ENCODE measurements around the gene KAZN. TPM values are rescaled to one million over a fixed set of nuclear protein-coding genes. Genes with fewer than 3 reads are reported as not detected.

The KAZN gene
- total RNA-seq, 3 donors from 2014 or later, result 12.2 to 16.4 (median 16.2) TPM

GRCh38 chr1:14878124-14878523, 279.6 kb downstream of the KAZN start:
- H3K9me3 ChIP-seq, result no peaks in the 10 kb centered on the region
- H3K4me3 ChIP-seq, result no peak overlapping the region
- TF ChIP-seq POLR2AphosphoS5 (IDR thresholded peaks at IDR 0.05) (no peak), CTCF (IDR thresholded peaks at IDR 0.05) (no peak), POLR2A (IDR thresholded peaks at IDR 0.05) (no peak)
- no peaks in the 10 kb centered on the region for H3K4me1 ChIP-seq
- H3K27me3 ChIP-seq, result no peaks in the 10 kb centered on the region
- H3K36me3 ChIP-seq, result no peaks in the 10 kb centered on the region
- H3K27ac ChIP-seq, result no peak overlapping the region
- intact Hi-C loops (cut with DNase I; ENCODE audit: low total_unique reads), result no loop called here
- DNase-seq (ENCODE audit: low spot score in 2 of 2), result no peak

GRCh38 chr1:14878951-14879350, 280.5 kb downstream of the KAZN start:
- Histone ChIP-seq H3K4me1 (no peaks in the 10 kb centered on the region), H3K27ac (no peak overlapping the region), H3K9me3 (no peaks in the 10 kb centered on the region), H3K4me3 (no peak overlapping the region), H3K27me3 (no peaks in the 10 kb centered on the region), H3K36me3 (no peaks in the 10 kb centered on the region)
- intact Hi-C loops (cut with DNase I; ENCODE audit: low total_unique reads), result no loop called here
- no peak for DNase-seq (ENCODE audit: low spot score in 2 of 2)
- TF ChIP-seq POLR2AphosphoS5 (IDR thresholded peaks at IDR 0.05) (no peak), CTCF (IDR thresholded peaks at IDR 0.05) (no peak), POLR2A (IDR thresholded peaks at IDR 0.05) (no peak)

GRCh38 chr1:14880456-14881316, 282.2 kb downstream of the KAZN start:
- intact Hi-C loops (cut with DNase I; ENCODE audit: low total_unique reads), result no loop called here
- Histone ChIP-seq H3K4me3 (no peak overlapping the region), H3K27me3 (no peaks in the 10 kb centered on the region), H3K27ac (peak overlapping the region in 1 of 2 donors; percentile 32), H3K4me1 (no peaks in the 10 kb centered on the region), H3K9me3 (no peaks in the 10 kb centered on the region), H3K36me3 (no peaks in the 10 kb centered on the region)
- DNase-seq (ENCODE audit: low spot score in 2 of 2), result no peak
- TF ChIP-seq POLR2AphosphoS5 (IDR thresholded peaks at IDR 0.05) (no peak), POLR2A (IDR thresholded peaks at IDR 0.05) (no peak), CTCF (IDR thresholded peaks at IDR 0.05) (no peak)

GRCh38 chr1:14881775-14882672, 283.5 kb downstream of the KAZN start:
- TF ChIP-seq POLR2A (IDR thresholded peaks at IDR 0.05) (no peak), POLR2AphosphoS5 (IDR thresholded peaks at IDR 0.05) (no peak), CTCF (IDR thresholded peaks at IDR 0.05) (no peak)
- Histone ChIP-seq H3K27ac (no peak overlapping the region), H3K36me3 (no peaks in the 10 kb centered on the region), H3K4me1 (no peaks in the 10 kb centered on the region), H3K9me3 (no peaks in the 10 kb centered on the region), H3K4me3 (no peak overlapping the region), H3K27me3 (no peaks in the 10 kb centered on the region)
- intact Hi-C loops (cut with DNase I; ENCODE audit: low total_unique reads), result no loop called here
- DNase-seq (ENCODE audit: low spot score in 2 of 2), result no peak
